ENCODE data around the gene OR9G4. TPM values are rescaled to one million over a fixed set of nuclear protein-coding genes. Genes with fewer than 3 reads are reported as not detected.

OR9G4 gene
- polyA plus RNA-seq, 1 of the 3 experiments (the other 2 are of a cell fraction), result not detected

GRCh38 chr11:56776809-56777208, 28.3 kb upstream of the OR9G4 start:
- CTCF ChIA-PET, result no interaction called here
- POLR2A ChIA-PET, result no interaction called here
- no peak overlapping the region for H3K4me2 ChIP-seq

GRCh38 chr11:56764976-56765375, 16.5 kb upstream of the OR9G4 start:
- H3K9ac ChIP-seq, result no peak overlapping the region
- ChIA-PET POLR2A (no interaction called here), CTCF (no interaction called here)
- DNase-seq, result no peak
- peaks cover 0 to 3% of the 10 kb centered on the region in 2 experiments; a peak in 1 of 4 replicates for H3K4me1 ChIP-seq (ENCODE audit: control insufficient read depth in 1 of 2, insufficient read depth in 2 of 2, low read depth in 1 of 2, low read length in 1 of 2)
- H3K9me3 ChIP-seq, result no peaks in the 10 kb centered on the region
- H4K20me1 ChIP-seq (ENCODE audit: insufficient read depth), result no peaks in the 10 kb centered on the region
- H3K79me2 ChIP-seq (ENCODE audit: insufficient read depth), result no peaks in the 10 kb centered on the region
- H3K4me3 ChIP-seq (ENCODE audit: low read depth in 2 of 2, low read length in 1 of 2), result no peak overlapping the region
- no peaks in the 10 kb centered on the region for H3F3A ChIP-seq (replicated peaks; ENCODE audit: insufficient read depth)
- H3K4me2 ChIP-seq, result no peak overlapping the region
- no peaks in the 10 kb centered on the region for H3K9me2 ChIP-seq
- TF ChIP-seq TCF12 (IDR thresholded peaks at IDR 0.05) (peak; percentile 44; the same call in 1 of the 2 replicates), JUND (IDR thresholded peaks at IDR 0.05) (peak; percentile 69), EP300 (IDR thresholded peaks at IDR 0.05; ENCODE audit: borderline replicate concordance in 1 of 2, low read depth in 1 of 2, low read length in 1 of 2) (peak in 1 of 2 experiments; percentile 30; a peak in 1 of 4 replicates), TAF1 (IDR thresholded peaks at IDR 0.05; ENCODE audit: borderline replicate concordance, low read depth, low read length) (no peak), FOSL2 (IDR thresholded peaks at IDR 0.05; ENCODE audit: borderline replicate concordance, low read depth) (peak; percentile 73), RAD21 (IDR thresholded peaks at IDR 0.05; ENCODE audit: low read length) (no peak)
- TF ChIP-seq, protein P1, sequence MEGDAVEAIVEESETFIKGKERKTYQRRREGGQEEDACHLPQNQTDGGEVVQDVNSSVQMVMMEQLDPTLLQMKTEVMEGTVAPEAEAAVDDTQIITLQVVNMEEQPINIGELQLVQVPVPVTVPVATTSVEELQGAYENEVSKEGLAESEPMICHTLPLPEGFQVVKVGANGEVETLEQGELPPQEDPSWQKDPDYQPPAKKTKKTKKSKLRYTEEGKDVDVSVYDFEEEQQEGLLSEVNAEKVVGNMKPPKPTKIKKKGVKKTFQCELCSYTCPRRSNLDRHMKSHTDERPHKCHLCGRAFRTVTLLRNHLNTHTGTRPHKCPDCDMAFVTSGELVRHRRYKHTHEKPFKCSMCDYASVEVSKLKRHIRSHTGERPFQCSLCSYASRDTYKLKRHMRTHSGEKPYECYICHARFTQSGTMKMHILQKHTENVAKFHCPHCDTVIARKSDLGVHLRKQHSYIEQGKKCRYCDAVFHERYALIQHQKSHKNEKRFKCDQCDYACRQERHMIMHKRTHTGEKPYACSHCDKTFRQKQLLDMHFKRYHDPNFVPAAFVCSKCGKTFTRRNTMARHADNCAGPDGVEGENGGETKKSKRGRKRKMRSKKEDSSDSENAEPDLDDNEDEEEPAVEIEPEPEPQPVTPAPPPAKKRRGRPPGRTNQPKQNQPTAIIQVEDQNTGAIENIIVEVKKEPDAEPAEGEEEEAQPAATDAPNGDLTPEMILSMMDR (IDR thresholded peaks at IDR 0.05), result no peak
- 7% methylated on average over 4 of the region's 4 CpGs for WGBS (ENCODE audit: low lambda C conversion rate)
- no peaks in the 10 kb centered on the region for H3K27me3 ChIP-seq (ENCODE audit: insufficient read depth)
- no peak overlapping the region for H2AFZ ChIP-seq (ENCODE audit: low read depth)
- no peaks in the 10 kb centered on the region for H3K36me3 ChIP-seq (replicated peaks in 1 of 2; ENCODE audit: control insufficient read depth in 1 of 2, insufficient read depth in 2 of 2, low read length in 1 of 2)
- H3K27ac ChIP-seq (ENCODE audit: low read depth in 2 of 2, low read length in 1 of 2), result no peak overlapping the region

More at GRCh38 chr11:56776809-56777208, 28.3 kb upstream of the OR9G4 start:
- H3K4me3 ChIP-seq (ENCODE audit: low read depth in 2 of 2, low read length in 1 of 2), result no peak overlapping the region
- no peaks in the 10 kb centered on the region for H3K9me3 ChIP-seq
- H3K4me1 ChIP-seq (ENCODE audit: control insufficient read depth in 1 of 2, insufficient read depth in 2 of 2, low read depth in 1 of 2, low read length in 1 of 2), result no peaks in the 10 kb centered on the region
- no peak overlapping the region for H2AFZ ChIP-seq (ENCODE audit: low read depth)
- no peaks in the 10 kb centered on the region for H3K9me2 ChIP-seq
- TF ChIP-seq, protein P1 (IDR thresholded peaks at IDR 0.05), result no peak
- no peak for TF ChIP-seq RAD21 (IDR thresholded peaks at IDR 0.05; ENCODE audit: low read length)
- no peak for TF ChIP-seq REST (IDR thresholded peaks at IDR 0.05; ENCODE audit: low read depth, low read length)
- no peak for TF ChIP-seq GABPA (IDR thresholded peaks at IDR 0.05; ENCODE audit: low read depth)
- no peak for TF ChIP-seq NFIC (IDR thresholded peaks at IDR 0.05; ENCODE audit: borderline replicate concordance)
- no peak for TF ChIP-seq GATA2 (CRISPR knock-in tag; IDR thresholded peaks at IDR 0.05)
- TF ChIP-seq ELF1 (IDR thresholded peaks at IDR 0.05), result no peak
- no peaks in the 10 kb centered on the region for H4K20me1 ChIP-seq (ENCODE audit: insufficient read depth)
- no peaks in the 10 kb centered on the region for H3F3A ChIP-seq (replicated peaks; ENCODE audit: insufficient read depth)
- no peak overlapping the region for H3K27ac ChIP-seq (ENCODE audit: low read depth in 2 of 2, low read length in 1 of 2)
- DNase-seq, result no peak
- H3K27me3 ChIP-seq (ENCODE audit: insufficient read depth), result no peaks in the 10 kb centered on the region
- H3K36me3 ChIP-seq (replicated peaks in 1 of 2; ENCODE audit: control insufficient read depth in 1 of 2, insufficient read depth in 2 of 2, low read length in 1 of 2), result no peaks in the 10 kb centered on the region
- H3K79me2 ChIP-seq (ENCODE audit: insufficient read depth), result no peaks in the 10 kb centered on the region
- no peak overlapping the region for H3K9ac ChIP-seq

Data from SK-N-SH (cell line).